Measurements from ENCODE around the gene CAMTA2.

Gene CAMTA2

DNA sequence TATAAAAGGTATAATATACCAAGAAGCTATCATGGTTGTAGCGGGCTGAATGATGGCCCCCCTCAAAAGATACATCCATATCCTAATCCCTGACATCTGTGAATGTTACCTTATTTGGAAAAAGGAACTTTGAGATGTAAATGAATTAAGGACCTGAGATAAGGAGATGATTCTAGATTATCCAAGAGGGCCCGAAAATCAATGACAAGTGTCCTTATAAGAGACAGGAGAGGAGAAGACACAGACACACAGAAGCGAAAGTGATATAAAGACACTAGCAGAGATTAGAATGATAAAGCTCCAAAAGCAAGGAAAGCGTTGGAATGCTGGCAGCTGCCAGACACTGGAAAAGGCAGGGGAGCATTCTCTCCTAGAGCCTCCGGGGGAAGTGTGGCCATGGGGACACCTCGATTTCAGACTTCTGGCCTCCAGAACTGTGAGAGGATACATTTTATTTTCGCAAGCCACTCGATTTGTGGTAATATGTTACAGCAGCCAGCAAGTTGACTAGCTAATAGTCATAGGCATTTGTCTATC, 67.9 kb downstream of the CAMTA2 start:
- H3K4me1 ChIP-seq = no peaks in the 10 kb centered on the region
- H3K27me3 ChIP-seq = peaks cover 0 to 5% of the 10 kb centered on the region in 2 donors
- H3K4me3 ChIP-seq = no peak overlapping the region
- TF ChIP-seq CTCF (IDR thresholded peaks at IDR 0.05) = no peak
- no peak overlapping the region for H3K27ac ChIP-seq
- H3K9me3 ChIP-seq = no peaks in the 10 kb centered on the region
- no peak for DNase-seq
- intact Hi-C loops (cut with DNase I; ENCODE audit: low total_unique reads) = no loop called here
- H3K36me3 ChIP-seq = no peaks in the 10 kb centered on the region
